ENCODE results near the gene PDE9A.

PDE9A gene

GRCh38 chr21:42745511-42746239, 92.3 kb downstream of the PDE9A start:
- DNase-seq = no peak

GRCh38 chr21:42746240-42746592, 92.8 kb downstream of the PDE9A start:
- no peak for DNase-seq

GRCh38 chr21:42746593-42747275, 93.3 kb downstream of the PDE9A start:
- no peak for DNase-seq

GRCh38 chr21:42747276-42747701, 93.9 kb downstream of the PDE9A start:
- no peak for DNase-seq

GRCh38 chr21:42747746-42748351, 94.4 kb downstream of the PDE9A start:
- DNase-seq = no peak

GRCh38 chr21:42748620-42749176, 95.3 kb downstream of the PDE9A start:
- no peak for DNase-seq

- no peak for DNase-seq
Measured at GRCh38 chr21:42750737-42751530, 97.5 kb downstream of the PDE9A start.

GRCh38 chr21:42751866-42752265, 98.4 kb downstream of the PDE9A start:
- no peak for DNase-seq

GRCh38 chr21:42753804-42754203, 100.4 kb downstream of the PDE9A start:
- DNase-seq = no peak

GRCh38 chr21:42754270-42754933, 101.0 kb downstream of the PDE9A start:
- DNase-seq = no peak

- DNase-seq = no peak
Measured at GRCh38 chr21:42755031-42755665, 101.7 kb downstream of the PDE9A start.

- no peak for DNase-seq
Measured at GRCh38 chr21:42755766-42756579, 102.6 kb downstream of the PDE9A start.

GRCh38 chr21:42756580-42757250, 103.3 kb downstream of the PDE9A start:
- no peak for DNase-seq

GRCh38 chr21:42757422-42757821, 104.0 kb downstream of the PDE9A start:
- no peak for DNase-seq

- no peak for DNase-seq
Measured at GRCh38 chr21:42757826-42758655, 104.6 kb downstream of the PDE9A start.

GRCh38 chr21:42758721-42759593, 105.5 kb downstream of the PDE9A start:
- DNase-seq = no peak

GRCh38 chr21:42759594-42759927, 106.1 kb downstream of the PDE9A start:
- DNase-seq = no peak

GRCh38 chr21:42760361-42760950, 107.0 kb downstream of the PDE9A start:
- peak; percentile 76 for DNase-seq
